Stimulated activated CD4-positive, alpha-beta T cell treated with anti-CD3 and anti-CD28 coated beads, Interleukin-12 subunit alpha, Interleukin-12 subunit beta, amount 100 ng/mL, for 4 hours (primary cell): ENCODE results near the gene GRIN3B.

Experiments
- DNase-seq: peaks from one replicate; pipeline ENCODE4 v3.0.0-alpha.2; 2020

Gene GRIN3B

GRCh38 chr19:966485-967088 lies 33.6 kb upstream of the GRIN3B start:
- DNase-seq, result no peak

DNA sequence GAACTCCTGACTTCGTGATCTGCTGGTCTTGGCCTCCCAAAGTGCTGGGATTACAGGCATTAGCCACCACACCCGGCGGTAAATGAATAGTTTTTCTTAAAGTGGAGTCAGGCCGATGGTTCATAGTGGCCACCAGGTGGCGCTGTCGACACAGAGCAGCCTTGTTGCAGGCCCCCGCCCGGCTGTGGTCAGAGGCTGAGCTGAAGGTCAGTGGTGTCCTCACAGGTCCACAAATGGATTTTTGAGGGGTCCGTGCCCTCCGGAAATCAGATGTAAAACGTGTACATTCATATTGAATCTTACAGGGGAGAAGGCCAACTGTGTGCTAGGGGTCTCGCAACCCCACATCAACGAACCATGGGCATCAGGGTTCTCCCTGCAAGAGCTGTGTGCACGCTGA lies 29.5 kb upstream of the GRIN3B start:
- DNase-seq, result no peak

GRCh38 chr19:971795-972194 lies 28.4 kb upstream of the GRIN3B start:
- no peak for DNase-seq

DNA sequence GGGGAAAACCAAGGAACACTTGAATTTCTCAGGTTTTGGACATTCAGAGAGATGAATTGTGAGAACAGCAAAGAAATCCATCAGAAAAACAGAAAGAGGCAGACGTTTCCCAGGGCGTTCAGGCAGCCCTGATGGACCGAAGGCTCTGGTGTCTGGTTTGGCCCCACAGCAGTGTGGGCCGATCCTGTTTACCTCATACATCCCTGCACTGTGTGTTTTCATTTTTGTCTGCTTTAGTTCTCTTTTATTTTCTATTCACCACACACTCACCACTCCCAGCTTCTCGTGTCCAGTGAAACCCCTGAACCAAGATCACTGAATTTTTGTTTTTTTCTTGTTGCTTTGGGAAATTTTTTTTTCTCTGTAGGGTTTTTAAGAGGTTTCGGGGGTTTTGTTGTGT lies 27.9 kb upstream of the GRIN3B start:
- DNase-seq, result no peak

- DNase-seq, result no peak
These were observed 26.3 kb upstream of the GRIN3B start for GRCh38 chr19:973726-974563.

DNA sequence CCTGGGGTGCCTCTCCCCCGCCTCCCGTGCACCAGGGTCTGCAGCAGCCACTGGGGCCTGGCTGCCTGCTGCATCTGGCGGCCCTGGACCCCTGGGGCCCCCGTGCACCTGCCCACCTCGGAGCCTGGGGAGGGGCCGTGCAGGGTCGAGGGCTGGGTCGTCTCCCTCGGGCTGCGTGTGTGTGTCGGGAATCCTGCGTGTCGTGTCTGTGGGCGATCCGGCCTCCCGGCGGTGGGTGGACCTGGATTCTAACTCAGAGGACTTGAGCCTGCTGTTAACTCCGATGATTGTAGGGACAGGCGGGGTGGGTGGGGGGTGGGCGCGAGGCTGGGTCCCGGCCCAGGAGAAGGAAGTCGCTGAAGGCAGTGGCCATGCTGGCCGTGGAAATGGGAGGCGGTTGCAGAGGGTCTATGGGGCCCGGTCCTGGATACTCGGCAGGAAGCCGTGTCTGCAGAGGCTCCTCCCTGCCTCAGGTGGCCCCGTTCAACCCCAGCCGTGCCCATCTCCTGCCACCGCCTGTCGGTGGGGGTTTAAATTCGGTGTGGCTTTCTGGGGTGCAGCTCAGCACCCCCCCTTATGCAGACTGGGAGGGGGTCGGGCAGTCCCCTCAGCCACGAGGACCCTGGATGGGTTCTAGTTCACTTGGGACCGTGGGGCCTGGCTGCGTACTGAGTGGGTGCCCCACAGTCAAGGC lies 25.5 kb upstream of the GRIN3B start:
- DNase-seq, result no peak

DNA sequence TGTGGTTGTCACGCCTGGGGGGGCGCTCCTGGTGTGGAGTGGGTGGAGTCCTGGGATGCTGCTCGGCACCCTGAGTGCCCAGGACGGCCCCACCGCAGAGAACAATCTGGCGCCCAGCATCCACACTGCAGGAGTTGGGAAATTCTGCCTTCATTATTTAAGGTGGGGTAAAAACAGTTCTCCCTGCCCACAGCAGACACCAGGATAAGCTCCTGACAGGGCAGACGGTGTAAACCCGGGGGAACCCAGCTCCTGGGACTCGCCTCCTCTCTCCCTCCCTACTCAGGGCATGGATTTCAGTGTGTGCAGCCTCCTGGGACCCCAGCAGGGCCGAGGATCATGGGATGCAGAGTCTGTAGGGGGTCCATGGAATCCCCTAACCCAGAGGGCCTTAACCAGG lies 23.7 kb upstream of the GRIN3B start:
- no peak for DNase-seq

GRCh38 chr19:977058-977464 lies 23.2 kb upstream of the GRIN3B start:
- no peak for DNase-seq

DNA sequence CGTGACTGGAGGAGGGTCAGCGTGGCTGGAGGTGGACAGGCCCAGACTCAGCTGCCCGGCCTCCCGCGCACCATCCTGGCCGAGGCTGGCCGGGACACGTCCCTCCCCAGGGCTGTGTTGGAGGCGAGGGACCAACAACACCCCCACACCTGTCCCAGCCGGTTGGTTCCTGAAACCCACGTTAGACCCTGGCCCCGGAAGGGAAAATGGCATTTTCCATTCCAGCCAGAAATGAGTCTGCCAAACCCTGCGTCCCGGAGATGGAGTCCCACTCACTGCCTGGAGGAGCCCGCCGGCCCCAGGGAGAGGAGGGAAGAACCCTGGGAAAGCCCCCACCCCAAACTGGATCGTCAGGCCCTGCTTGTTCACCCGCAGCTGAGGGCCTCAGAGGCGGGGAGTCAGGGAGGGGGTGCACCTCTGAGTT lies 20.9 kb upstream of the GRIN3B start:
- DNase-seq, result no peak

DNA sequence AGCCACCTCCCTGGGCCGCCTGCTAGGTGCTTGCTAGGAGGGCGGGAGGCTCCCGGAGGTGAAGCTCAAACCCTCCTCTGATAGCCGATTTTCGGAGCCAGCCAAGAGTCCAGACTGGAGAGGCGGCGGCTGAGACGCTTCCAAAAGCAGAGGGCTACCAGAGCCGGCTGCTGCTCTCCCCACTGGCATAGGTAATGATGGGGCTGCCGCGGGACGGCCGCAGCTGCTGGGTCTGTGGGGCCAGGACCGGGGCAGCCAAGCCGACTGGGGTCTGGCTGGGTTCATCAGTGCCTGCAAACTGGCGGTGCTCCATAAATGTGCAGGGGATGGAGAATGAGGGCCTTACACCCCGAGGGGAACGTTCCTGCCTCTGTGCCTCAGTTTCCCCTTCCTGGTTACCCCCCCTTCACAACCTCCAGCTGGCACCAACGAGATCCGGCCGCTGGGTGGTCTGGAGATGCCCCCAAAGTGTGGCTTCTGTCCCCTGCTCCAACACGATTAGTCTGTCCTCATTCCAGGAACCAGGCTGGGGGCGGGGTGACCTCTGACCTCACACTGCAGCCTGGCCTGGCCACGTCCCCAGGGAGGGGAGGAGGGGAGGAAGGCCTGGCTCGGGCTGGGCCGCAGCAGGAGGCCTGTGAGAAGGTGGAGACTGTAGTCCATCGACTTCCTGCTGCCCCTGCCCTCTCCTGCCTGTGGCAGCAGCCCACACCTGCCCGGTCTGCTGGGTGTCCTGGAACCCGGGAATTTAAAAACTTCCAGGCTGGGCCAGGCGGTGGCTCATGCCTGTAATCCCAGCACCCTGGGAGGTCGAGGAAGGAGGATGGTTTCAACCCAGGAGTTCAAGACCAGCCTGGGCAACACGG lies 19.9 kb upstream of the GRIN3B start:
- DNase-seq, result no peak

DNA sequence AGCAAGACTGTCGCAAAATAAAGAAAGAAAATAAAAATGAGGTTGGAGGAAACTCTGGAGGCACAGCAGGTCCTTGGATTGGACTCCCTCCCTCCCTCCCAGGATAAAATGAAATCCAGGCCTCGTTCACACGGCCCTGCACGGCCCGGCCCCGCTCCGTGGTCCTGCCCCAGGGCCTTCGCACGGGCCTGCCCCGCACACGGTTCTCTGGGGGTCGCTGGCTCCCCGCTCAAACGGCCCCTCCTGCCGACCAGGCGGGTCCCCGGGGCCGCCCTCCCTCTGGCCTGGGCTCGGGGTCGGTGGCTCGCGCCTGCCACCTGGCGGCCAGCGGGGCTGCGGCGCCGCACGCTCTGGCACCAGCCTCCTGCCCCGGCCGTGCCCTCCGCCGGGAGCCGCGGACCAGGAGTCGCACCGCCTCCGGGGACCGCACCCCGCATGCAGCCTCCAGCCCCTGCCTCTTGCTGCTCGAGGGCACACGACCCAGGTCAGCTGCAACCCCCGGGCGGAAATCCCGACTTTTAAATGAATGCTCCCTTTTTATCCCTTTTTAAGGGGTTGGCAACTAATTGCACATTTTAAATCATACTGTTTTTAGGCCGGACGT lies 17.6 kb upstream of the GRIN3B start:
- peak; percentile 76 for DNase-seq

DNA sequence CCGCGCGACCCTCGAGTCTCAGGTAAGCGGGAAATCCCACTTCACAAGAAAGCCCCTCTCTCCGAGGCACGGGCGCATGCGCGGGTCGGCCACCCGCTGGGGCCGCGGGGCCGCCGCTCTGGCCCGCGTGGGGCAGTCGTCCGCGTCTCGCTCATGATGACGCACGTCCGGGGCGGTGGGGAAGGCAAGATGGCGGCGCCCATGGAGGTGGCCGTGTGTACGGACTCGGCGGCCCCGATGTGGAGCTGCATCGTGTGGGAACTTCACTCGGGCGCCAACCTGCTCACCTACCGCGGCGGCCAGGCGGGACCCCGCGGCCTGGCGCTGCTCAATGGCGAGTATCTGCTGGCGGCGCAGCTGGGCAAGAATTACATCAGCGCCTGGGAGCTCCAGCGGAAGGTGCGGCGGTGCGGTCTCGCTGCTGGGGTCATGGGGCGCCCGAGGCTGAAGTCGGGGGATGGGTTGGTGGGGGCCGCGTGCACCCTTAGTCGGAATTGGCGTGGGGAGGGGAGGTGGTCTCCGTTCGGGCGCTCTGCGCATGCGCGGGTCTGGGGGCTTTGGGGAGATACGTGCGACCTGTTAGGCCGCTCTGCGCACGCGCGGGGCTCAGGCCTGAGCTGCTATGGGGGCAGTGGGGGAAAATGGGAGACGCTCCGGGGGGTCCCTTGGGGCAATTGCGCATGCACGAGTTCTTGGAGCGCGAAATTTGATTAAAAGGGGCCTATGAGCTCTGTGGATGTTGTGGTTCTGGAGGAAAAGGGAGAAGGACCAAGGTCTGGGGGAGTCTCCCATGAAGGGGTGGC lies 15.9 kb upstream of the GRIN3B start, which contains the start of gene WDR18:
TSS of gene WDR18 (plus strand) at position 181 of the 803 bp plus-strand sequence. CDS start at position 190, 9 bp downstream.
- peak; percentile 90 for DNase-seq

DNA sequence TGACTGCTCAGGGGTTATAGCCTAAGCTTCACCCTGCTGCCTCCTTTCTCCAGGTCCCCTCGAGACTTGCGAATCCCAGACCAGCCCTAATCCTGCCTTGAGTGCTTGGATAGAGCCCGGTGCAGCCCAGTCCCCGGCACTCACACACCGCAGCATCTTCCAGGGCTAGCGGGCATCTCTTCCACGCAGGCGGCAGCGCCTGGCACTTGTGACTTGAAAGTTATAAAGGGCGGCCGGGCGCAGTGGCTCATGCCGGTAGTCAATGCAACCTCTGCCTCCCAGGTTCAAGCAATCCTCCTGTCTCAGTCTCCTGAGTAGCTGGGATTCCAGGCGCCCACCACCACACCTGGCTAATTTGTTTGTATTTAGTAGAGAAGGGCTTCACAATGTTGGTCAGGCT lies 14.1 kb upstream of the GRIN3B start:
- DNase-seq, result no peak

DNA sequence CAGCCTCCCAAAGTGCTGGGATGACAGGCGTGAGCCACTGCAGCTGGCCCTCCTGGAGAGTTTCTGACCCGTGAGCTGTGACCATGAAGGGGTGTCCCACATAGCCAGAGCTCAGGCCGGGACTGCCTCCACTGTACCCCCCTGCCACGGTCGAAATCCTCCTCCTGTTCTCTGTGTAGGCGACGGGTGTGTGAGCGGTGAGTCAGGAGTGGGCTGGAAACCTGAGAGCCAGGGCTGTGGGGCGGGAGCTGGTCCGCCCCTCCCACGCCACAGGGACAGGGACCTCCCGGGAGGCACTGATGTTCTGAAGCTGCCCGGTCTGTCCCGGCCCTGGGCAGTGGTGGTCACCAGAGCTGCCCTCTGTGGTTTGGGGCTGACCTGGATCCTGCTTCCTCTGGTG lies 12.1 kb upstream of the GRIN3B start:
- no peak for DNase-seq

- no peak for DNase-seq
These were observed 11.7 kb upstream of the GRIN3B start for GRCh38 chr19:988510-988909.

DNA sequence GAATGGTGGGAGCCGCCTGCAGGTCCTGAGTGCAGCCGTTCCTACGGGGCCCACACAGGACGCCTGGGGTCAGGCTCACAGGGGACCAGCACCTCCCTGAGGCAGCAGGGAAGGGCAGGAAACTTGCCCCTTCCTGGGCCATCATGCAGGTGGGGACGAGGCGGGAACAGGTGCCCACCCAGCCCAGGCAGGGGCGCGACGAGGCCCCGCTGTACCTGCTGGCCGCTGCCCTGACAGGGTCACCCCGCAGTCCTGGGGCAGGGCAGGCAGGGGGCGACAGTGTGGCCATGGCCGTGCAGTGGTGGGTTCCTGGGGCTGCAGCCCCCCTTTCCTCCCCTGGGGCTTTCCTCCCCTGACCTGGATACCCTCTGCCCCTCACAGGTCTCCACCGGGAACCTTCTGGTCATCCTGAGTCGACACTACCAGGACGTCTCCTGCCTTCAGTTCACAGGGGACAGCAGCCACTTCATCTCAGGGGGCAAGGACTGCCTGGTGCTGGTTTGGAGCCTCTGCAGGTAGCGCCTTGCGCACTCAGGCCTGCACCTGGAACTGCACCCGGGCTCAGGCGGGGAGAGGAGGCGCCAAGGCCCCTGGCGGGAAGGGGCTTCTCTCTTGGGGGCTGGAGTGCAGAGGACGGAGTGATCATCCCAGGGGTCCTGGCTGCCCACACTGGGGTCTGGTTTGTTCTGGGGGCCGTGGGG lies 10.7 kb upstream of the GRIN3B start:
- DNase-seq, result no peak

GRCh38 chr19:990119-990571 lies 10.1 kb upstream of the GRIN3B start:
- no peak for DNase-seq

GRCh38 chr19:990746-991145 lies 9.5 kb upstream of the GRIN3B start:
- DNase-seq, result no peak

GRCh38 chr19:991174-991931 lies 8.9 kb upstream of the GRIN3B start:
- peak; percentile 50 for DNase-seq
